Upper lobe of left lung (tissue), 6 donors: ENCODE data around the gene ITPK1. TPM values are rescaled to one million over a fixed set of nuclear protein-coding genes. Genes with fewer than 3 reads are reported as not detected.

Experiments
- ATAC-seq, 2 donors: fragments of 200-7000 bp; cut with Tn5 transposase; one replicate each; pipeline ENCODE4 v1.9.1; 2022; ENCODE audit warnings: mild to moderate bottlenecking in 2 of 2, moderate library complexity in 2 of 2; ENCODE audit not compliant: low FRiP score in 2 of 2
- DNase-seq, 2 donors: peaks; one replicate each; pipeline ENCODE4 v3.0.0-alpha.2; 2019 to 2020
- H3K27ac ChIP-seq, 4 donors: fragments of 200-600 bp; sonication (generic); one replicate each; pipeline ENCODE4 v1.5.1; 2016 to 2019
- H3K27me3 ChIP-seq, 4 donors: fragments of 200-600 bp; sonication (generic); one replicate each; pipeline ENCODE4 v1.5.1; 2017 to 2019
- H3K36me3 ChIP-seq, 4 donors: fragments of 200-600 bp; sonication (generic); one replicate each; pipeline ENCODE4 v1.5.1; 2016 to 2019
- H3K4me1 ChIP-seq, 4 donors: fragments of 200-600 bp; sonication (generic); one replicate each; pipeline ENCODE4 v1.5.1; 2018 to 2019
- H3K4me3 ChIP-seq, 4 donors: fragments of 200-600 bp; sonication (generic); one replicate each; pipeline ENCODE4 v1.5.1; 2017 to 2019; ENCODE audit warnings: mild to moderate bottlenecking in 2 of 4, moderate library complexity in 1 of 4
- H3K9me3 ChIP-seq, 4 donors: fragments of 200-600 bp; sonication (generic); one replicate each; pipeline ENCODE4 v1.5.1; 2018 to 2019
- CTCF ChIP-seq, 6 experiments: fragments of 450-650 bp in 4 of 6; fragments of 200-600 bp in 2 of 6; sonication (generic) in 2 of 6; IDR thresholded peaks; one replicate each; pipeline ENCODE4 v1.5.1; 2016 to 2019; ENCODE audit warnings: antibody characterized with exemption in 6 of 6
- EP300 ChIP-seq, 4 donors: sonication (generic); formaldehyde crosslinking; IDR thresholded peaks; one replicate each; pipeline ENCODE4 v1.5.1; 2017; ENCODE audit warnings: antibody characterized with exemption in 4 of 4, control low read depth in 2 of 4
- POLR2A ChIP-seq, 4 donors: fragments of 450-650 bp; IDR thresholded peaks; one replicate each; pipeline ENCODE4 v1.5.1; 2016 to 2017; ENCODE audit warnings: antibody characterized with exemption in 4 of 4, mild to moderate bottlenecking in 2 of 4
- POLR2AphosphoS5 ChIP-seq, 2 donors: sonication (generic); formaldehyde crosslinking; IDR thresholded peaks; one replicate each; pipeline ENCODE4 v1.5.1; 2017; ENCODE audit warnings: antibody characterized with exemption in 2 of 2
- WGBS, 2 donors: methylation state at CpG; one replicate each; pipeline ENCODE4 v1.1.5; 2017 to 2018; 5-methylcytosine and 5-hydroxymethylcytosine counted together
- total RNA-seq, 6 donors: library from RNA; depleted of rRNA in 4 of 6; stranded (reverse); fragments of >200 nt in 4 of 6; gene quantifications; one replicate each; pipeline versions ENCODE4 v1.1.0 to v1.2.1, GENCODE V29; 2016 to 2021
- donor health status: DM: no; HTN: no; CAD: no; lungs with moderate emphysema.
- donor health status: DM: no; HTN: yes; CAD: no; lungs with severe emphysema.

ITPK1 gene
- total RNA-seq, 6 donors from 2014 or later: 41.9 to 128 (median 86.1) TPM

DNA sequence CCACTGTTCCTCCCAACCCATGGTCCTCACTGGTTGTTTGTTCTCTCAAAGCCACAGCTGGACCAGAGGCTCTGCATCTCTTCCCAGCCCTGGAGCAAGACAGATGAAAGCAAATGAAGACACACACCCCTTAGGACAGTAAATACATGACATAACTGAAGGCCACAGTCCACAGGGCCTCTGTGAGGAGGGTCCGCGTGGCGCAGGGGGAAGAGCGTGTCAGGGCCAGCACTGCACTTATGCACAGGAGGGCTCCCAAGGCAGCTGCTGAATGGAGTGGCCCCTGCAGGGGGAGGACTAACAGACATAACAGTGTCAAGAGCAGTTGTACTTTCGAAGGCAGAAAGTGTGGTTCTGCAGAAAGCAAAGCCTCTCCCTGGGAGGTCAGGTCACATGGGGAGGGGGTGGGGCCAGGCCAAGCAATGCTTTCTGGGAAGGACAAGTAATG is 112.8 kb downstream of the ITPK1 start:
- Histone ChIP-seq H3K4me1 (peaks cover 6 to 23% (median 13%) of the 10 kb centered on the region in 4 donors), H3K27me3 (no peaks in the 10 kb centered on the region), H3K36me3 (peaks cover 0 to 5% (median 0%) of the 10 kb centered on the region in 4 donors), H3K4me3 (no peak overlapping the region), H3K27ac (no peak overlapping the region), H3K9me3 (no peaks in the 10 kb centered on the region)
- 80 to 89% methylated on average over 5 of the region's 5 CpGs for WGBS, 2 donors
- DNase-seq (no peak), ATAC-seq (no peak)
- no peak for TF ChIP-seq CTCF (IDR thresholded peaks at IDR 0.05)
- TF ChIP-seq EP300 (IDR thresholded peaks at IDR 0.05): no peak
- no peak for TF ChIP-seq POLR2A (IDR thresholded peaks at IDR 0.05)
- no peak for TF ChIP-seq POLR2AphosphoS5 (IDR thresholded peaks at IDR 0.05)

- H3K4me1 ChIP-seq: peaks cover 0 to 16% (median 5%) of the 10 kb centered on the region in 4 donors
- H3K27me3 ChIP-seq: no peaks in the 10 kb centered on the region
- H3K4me3 ChIP-seq: no peak overlapping the region
- peaks cover 0 to 5% (median 0%) of the 10 kb centered on the region in 4 donors for H3K36me3 ChIP-seq
- DNase-seq (no peak), ATAC-seq (no peak)
- TF ChIP-seq POLR2A (IDR thresholded peaks at IDR 0.05) (no peak), POLR2AphosphoS5 (IDR thresholded peaks at IDR 0.05) (no peak), CTCF (IDR thresholded peaks at IDR 0.05) (no peak), EP300 (IDR thresholded peaks at IDR 0.05) (no peak)
- no peak overlapping the region for H3K27ac ChIP-seq
- WGBS, 2 donors: 95 to 100% methylated on average over 5 to 6 of the region's 6 CpGs
- no peaks in the 10 kb centered on the region for H3K9me3 ChIP-seq
Measured at GRCh38 chr14:93002049-93002448, 113.7 kb downstream of the ITPK1 start.

DNA sequence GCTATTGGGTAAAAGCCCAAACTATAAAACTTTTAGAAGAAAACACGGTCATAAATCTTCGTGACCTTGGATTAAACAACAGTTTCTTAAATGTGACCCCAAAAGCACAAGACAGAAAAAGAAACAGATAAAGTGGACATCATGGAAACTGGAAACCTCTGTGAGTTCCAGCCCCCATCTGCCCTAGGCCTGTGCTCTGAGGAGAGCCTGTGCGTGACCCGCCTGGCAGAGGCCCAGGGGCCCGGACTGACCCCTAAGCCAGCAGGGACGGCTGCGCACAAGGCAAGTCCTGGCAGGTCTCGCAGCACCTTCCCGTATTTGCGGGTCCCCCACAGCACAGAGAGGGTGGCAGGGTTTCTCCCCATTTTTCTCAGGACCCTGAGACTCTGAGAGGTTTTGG is 116.8 kb downstream of the ITPK1 start:
- no peak overlapping the region for H3K27ac ChIP-seq
- no peak for DNase-seq
- peaks cover 0 to 5% (median 2%) of the 10 kb centered on the region in 4 donors for H3K36me3 ChIP-seq
- no peak for ATAC-seq
- H3K4me3 ChIP-seq: no peak overlapping the region
- H3K4me1 ChIP-seq: peaks cover 0 to under 1% (median 0%) of the 10 kb centered on the region in 4 donors
- 95 to 96% methylated on average over 9 to 10 of the region's 10 CpGs for WGBS, 2 donors
- H3K9me3 ChIP-seq: no peaks in the 10 kb centered on the region
- TF ChIP-seq CTCF (IDR thresholded peaks at IDR 0.05): no peak
- no peak for TF ChIP-seq POLR2A (IDR thresholded peaks at IDR 0.05)
- no peak for TF ChIP-seq POLR2AphosphoS5 (IDR thresholded peaks at IDR 0.05)
- TF ChIP-seq EP300 (IDR thresholded peaks at IDR 0.05): no peak
- H3K27me3 ChIP-seq: no peaks in the 10 kb centered on the region

DNA sequence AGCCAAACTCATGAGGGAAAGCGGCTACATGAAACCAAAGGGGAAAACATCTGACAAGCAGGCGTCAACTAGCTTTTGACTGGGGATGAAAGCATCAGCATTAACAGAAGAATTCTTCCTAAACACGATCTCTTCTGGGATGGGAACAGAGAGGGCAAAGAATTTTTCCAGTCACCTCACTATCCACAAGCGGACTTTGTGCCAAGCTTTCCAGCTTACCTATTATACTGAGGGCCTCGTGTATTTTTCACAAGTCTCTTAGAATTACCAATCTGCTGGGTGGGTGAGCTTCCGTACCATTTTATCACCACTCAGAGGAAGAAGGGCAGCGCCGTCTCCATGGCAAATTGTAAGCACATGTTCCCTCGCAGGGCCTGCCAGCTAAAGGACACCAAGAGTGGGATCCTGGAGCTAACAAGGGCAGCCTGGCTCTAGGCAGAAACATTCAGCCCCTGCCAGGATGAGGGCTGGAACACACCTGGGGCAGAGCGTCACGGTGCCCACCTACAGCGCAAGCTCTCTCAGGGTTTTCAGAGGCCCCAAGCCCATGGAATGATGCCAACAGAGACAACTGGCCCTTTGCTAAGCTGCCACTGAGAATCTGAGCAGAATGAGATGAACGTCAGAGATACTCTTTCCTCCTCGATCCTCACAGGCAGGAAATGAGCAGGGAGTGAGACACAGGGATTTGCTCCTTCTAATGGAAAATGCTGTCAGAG is 118.2 kb downstream of the ITPK1 start:
- TF ChIP-seq CTCF (IDR thresholded peaks at IDR 0.05) (no peak), POLR2A (IDR thresholded peaks at IDR 0.05) (no peak), POLR2AphosphoS5 (IDR thresholded peaks at IDR 0.05) (no peak), EP300 (IDR thresholded peaks at IDR 0.05) (no peak)
- Histone ChIP-seq H3K4me1 (peaks cover 0 to 12% (median 4%) of the 10 kb centered on the region in 4 donors), H3K9me3 (no peaks in the 10 kb centered on the region), H3K27ac (no peak overlapping the region), H3K27me3 (no peaks in the 10 kb centered on the region), H3K36me3 (peaks cover 0 to 17% (median 2%) of the 10 kb centered on the region in 4 donors), H3K4me3 (no peak overlapping the region)
- ATAC-seq (no peak), DNase-seq (no peak)
- WGBS, 2 donors: 89 to 92% methylated on average over 12 to 14 of the region's 14 CpGs
